Esophagus (tissue), 2 donors: ENCODE measurements around the gene GJB4. TPM values are rescaled to one million over a fixed set of nuclear protein-coding genes. Genes with fewer than 3 reads are reported as not detected.

ENCODE experiments used
- H3K27ac ChIP-seq, 2 donors: one replicate each; pipeline ENCODE4 v1.5.1; 2013; ENCODE audit warnings: low read depth in 2 of 2, mild to moderate bottlenecking in 2 of 2, inconsistent platforms in 1 of 2, low read length in 1 of 2, moderate library complexity in 1 of 2
- H3K27me3 ChIP-seq, 2 donors: one replicate each; pipeline ENCODE4 v1.6.1; 2013; ENCODE audit warnings: low read length in 2 of 2, control low read depth in 1 of 2, mild to moderate bottlenecking in 1 of 2; ENCODE audit not compliant: insufficient read depth in 2 of 2, control insufficient read depth in 1 of 2
- H3K36me3 ChIP-seq, 2 donors: one replicate each; pipeline ENCODE4 v1.6.1; 2013; ENCODE audit warnings: low read length in 1 of 2; ENCODE audit not compliant: control insufficient read depth in 2 of 2, insufficient read depth in 2 of 2
- H3K4me1 ChIP-seq, 2 donors: one replicate each; pipeline ENCODE4 v1.6.1; 2013; ENCODE audit warnings: low read length in 1 of 2; ENCODE audit not compliant: control insufficient read depth in 2 of 2, insufficient read depth in 2 of 2
- H3K4me3 ChIP-seq, 2 donors: one replicate each; pipeline ENCODE4 v1.5.1; 2013; ENCODE audit warnings: low read length in 2 of 2, mild to moderate bottlenecking in 2 of 2, low read depth in 1 of 2, moderate library complexity in 1 of 2
- H3K9me3 ChIP-seq, 2 donors: one replicate each; pipeline ENCODE4 v1.6.1; 2013; ENCODE audit warnings: mild to moderate bottlenecking in 2 of 2, low read depth in 1 of 2, low read length in 1 of 2, moderate library complexity in 1 of 2; ENCODE audit not compliant: control insufficient read depth in 2 of 2, insufficient read depth in 1 of 2
- WGBS, 2 donors: extraction: QIAGEN DNeasy Blood & Tissue Kit; methylation state at CpG; one replicate each; pipeline ENCODE4 v1.1.7; 2013; 5-methylcytosine and 5-hydroxymethylcytosine counted together
- polyA plus RNA-seq, 2 donors: library from polyadenylated mRNA; stranded (reverse); fragments of 200-250 nt; gene quantifications; one replicate each; pipeline ENCODE4 v1.2.3, GENCODE V29; 2013
- donor health status: healthy with polysubstance abuse.
- donor health status: Bipolar disorder and iron deficiency.

Gene GJB4
- polyA plus RNA-seq, 2 donors = 1.7 to 2.3 TPM

DNA sequence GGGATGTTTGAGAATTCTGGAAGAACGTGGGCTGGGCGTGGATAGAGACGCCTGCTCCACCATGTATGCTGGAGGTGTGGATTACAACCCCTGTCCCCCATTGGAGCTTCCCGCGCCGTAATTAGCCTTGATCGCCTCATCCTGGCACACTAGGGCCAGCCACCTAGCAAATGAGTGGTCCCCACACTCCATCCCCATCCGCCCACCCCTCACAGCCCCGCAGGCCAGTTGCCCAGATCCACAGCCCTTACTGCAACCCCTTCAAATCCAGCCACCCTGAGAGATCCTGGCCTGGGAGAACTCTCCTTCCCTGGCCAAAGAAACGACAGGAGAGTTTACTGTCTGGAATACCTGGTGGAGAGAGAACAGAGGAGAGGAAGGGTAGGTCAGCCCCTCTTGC is 32.9 kb downstream of the GJB4 start:
- no peaks in the 10 kb centered on the region for H3K27me3 ChIP-seq
- peaks cover 0 to 2% of the 10 kb centered on the region in 2 donors for H3K9me3 ChIP-seq
- 50 to 54% methylated on average over 10 of the region's 10 CpGs for WGBS, 2 donors
- H3K4me3 ChIP-seq = no peak overlapping the region
- peaks cover 0 to 1% of the 10 kb centered on the region in 2 donors for H3K36me3 ChIP-seq
- peaks cover 0 to 11% of the 10 kb centered on the region in 2 donors for H3K4me1 ChIP-seq
- H3K27ac ChIP-seq = no peak overlapping the region

DNA sequence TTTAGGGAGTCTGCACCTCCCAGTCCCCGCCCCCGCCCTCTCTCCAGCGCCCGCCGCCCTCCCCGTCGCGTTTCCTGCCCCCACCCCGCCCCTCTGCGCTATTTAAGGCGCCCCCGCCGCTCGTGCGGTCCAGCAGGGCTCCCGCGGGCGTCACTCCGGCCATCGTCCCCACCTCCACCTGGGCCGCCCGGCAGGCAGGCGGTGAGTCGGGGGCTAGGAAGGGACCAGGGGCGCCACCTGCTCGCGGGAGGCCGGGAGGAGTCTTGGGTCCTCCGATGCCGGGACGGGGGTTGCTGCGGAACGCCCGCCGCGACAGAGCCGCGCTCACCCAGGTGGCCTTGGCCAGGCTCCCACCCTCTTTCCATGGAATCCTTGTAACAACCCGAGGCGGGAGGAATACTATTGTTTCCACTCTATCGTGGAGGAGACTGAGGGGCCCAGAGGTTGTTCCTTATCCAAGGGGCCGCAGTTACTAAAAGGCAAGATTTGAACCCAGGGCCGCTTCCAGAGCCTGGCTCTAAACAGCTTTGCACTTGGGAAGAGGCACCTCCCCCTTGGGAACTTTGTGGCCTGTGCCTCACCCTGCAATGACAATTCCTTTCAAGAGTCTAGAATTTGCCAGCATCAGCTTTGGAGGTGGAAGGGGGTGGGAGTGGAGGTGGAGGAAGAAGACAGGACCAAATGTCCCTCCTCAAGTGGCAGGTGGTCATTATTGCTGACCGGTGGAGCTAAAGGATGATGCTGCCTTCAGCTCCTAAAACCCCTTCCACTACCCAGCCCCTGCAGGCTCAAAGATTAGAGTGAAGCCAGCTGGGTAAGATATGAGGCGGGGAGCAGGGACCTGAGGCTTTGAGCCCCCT is 33.6 kb downstream of the GJB4 start, which contains the start of gene GJA4:
TSS of gene GJA4 (plus strand) at position 132 of the 860 bp plus-strand sequence. CDS start 1,215 bp downstream, outside the sequence.
- Histone ChIP-seq H3K4me3 (peak within 1 kb of the TSS in 1 of 2 donors; percentile 39), H3K27me3 (no peaks in the 10 kb centered on the region), H3K27ac (peak within 1 kb of the TSS; percentile 1 to 20), H3K4me1 (peaks cover 0 to 11% of the 10 kb centered on the region in 2 donors), H3K36me3 (no peaks in the 10 kb centered on the region), H3K9me3 (peaks cover 0 to 2% of the 10 kb centered on the region in 2 donors)
- WGBS, 2 donors = 9 to 13% methylated on average over 43 to 45 of the region's 45 CpGs

DNA sequence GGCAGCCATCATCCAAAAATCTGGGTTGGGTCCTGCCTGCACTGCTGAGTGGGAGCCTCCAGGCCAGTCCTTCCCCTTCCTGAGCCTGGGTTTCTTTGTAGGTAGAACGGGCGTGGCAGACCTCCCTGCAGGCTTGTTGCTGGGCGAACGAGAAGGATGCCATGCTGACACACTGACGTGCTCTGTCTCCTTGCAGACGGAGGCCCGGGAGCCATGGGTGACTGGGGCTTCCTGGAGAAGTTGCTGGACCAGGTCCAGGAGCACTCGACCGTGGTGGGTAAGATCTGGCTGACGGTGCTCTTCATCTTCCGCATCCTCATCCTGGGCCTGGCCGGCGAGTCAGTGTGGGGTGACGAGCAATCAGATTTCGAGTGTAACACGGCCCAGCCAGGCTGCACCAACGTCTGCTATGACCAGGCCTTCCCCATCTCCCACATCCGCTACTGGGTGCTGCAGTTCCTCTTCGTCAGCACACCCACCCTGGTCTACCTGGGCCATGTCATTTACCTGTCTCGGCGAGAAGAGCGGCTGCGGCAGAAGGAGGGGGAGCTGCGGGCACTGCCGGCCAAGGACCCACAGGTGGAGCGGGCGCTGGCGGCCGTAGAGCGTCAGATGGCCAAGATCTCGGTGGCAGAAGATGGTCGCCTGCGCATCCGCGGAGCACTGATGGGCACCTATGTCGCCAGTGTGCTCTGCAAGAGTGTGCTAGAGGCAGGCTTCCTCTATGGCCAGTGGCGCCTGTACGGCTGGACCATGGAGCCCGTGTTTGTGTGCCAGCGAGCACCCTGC is 34.7 kb downstream of the GJB4 start:
- Histone ChIP-seq H3K27ac (no peak overlapping the region), H3K4me3 (peak overlapping the region in 1 of 2 donors; percentile 13), H3K4me1 (peaks cover 0 to 11% of the 10 kb centered on the region in 2 donors), H3K27me3 (no peaks in the 10 kb centered on the region), H3K36me3 (no peaks in the 10 kb centered on the region), H3K9me3 (peaks cover 0 to 2% of the 10 kb centered on the region in 2 donors)
- 74 to 85% methylated on average over 40 of the region's 40 CpGs for WGBS, 2 donors

DNA sequence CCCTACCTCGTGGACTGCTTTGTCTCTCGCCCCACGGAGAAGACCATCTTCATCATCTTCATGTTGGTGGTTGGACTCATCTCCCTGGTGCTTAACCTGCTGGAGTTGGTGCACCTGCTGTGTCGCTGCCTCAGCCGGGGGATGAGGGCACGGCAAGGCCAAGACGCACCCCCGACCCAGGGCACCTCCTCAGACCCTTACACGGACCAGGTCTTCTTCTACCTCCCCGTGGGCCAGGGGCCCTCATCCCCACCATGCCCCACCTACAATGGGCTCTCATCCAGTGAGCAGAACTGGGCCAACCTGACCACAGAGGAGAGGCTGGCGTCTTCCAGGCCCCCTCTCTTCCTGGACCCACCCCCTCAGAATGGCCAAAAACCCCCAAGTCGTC is 35.2 kb downstream of the GJB4 start:
- no peaks in the 10 kb centered on the region for H3K36me3 ChIP-seq
- H3K9me3 ChIP-seq = peaks cover 0 to 2% of the 10 kb centered on the region in 2 donors
- no peaks in the 10 kb centered on the region for H3K27me3 ChIP-seq
- peaks cover 0 to 11% of the 10 kb centered on the region in 2 donors for H3K4me1 ChIP-seq
- no peak overlapping the region for H3K27ac ChIP-seq
- H3K4me3 ChIP-seq = peak overlapping the region in 1 of 2 donors; percentile 6
- WGBS, 2 donors = 84 to 92% methylated on average over 12 of the region's 12 CpGs

DNA sequence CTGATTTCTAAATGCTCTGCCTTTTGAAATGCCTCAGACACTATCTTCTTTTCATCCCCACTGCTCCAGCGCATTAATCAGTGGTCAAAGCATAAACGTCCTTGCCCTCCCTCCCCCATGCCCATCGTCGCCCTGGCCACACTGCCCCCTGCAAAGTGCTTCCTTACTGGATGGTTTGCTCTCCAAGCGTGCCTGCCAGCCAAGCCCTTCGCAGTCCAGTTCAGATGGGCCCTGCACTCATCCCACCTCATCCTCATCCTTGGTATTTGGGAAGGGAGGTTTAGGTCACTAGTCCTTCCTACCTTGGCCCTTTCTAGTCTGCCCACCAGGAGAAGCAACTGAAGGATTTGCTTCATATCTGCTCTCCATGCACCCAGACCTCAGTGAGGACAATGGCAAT is 36.4 kb downstream of the GJB4 start:
- Histone ChIP-seq H3K27me3 (no peaks in the 10 kb centered on the region), H3K9me3 (peaks cover 0 to 2% of the 10 kb centered on the region in 2 donors), H3K4me1 (peaks cover 0 to 11% of the 10 kb centered on the region in 2 donors), H3K4me3 (no peak overlapping the region), H3K27ac (no peak overlapping the region), H3K36me3 (no peaks in the 10 kb centered on the region)
- 79 to 82% methylated on average over 6 of the region's 6 CpGs for WGBS, 2 donors

DNA sequence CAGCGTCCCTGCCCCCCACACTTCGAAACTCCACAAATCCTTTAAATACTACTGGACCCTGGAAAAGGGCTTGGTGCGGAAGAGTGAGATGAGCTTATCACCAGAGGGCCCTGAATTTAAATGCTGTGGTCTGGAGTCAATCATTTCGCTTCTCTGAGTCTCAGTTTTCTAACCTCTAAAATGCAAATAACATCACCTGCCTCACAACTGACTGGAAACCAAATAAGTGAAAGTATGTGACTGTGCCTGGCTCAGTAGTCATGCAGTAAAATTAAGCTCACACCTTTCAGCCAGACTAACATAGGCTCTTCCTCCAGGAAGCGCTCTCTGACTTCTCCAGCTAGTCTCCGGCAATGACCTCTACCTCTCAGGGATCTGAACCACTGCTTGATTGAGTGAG is 37.5 kb downstream of the GJB4 start:
- 84 to 87% methylated on average over 6 of the region's 6 CpGs for WGBS, 2 donors
- Histone ChIP-seq H3K4me1 (peaks cover 0 to 11% of the 10 kb centered on the region in 2 donors), H3K36me3 (no peaks in the 10 kb centered on the region), H3K27me3 (no peaks in the 10 kb centered on the region), H3K27ac (no peak overlapping the region), H3K4me3 (no peak overlapping the region), H3K9me3 (peaks cover 0 to 2% of the 10 kb centered on the region in 2 donors)

DNA sequence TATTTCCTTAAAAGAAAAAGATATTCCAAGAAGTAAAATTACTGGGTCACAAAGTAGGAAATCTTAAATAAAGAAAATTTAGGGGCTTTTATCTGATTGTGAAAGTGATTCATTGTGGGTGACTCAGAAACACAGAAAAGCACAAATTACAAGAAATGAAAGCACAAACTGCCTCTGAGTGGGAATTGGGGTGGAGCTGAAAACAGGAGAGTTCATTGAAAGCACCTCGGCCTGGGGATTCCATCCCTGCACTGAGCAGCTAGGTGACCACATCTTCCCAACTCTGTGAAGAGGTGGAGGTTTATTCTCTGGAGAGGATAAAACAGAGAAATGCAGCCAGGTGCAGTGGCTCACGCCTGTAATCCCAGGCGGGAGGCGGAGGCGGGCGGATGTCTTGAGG is 40.7 kb downstream of the GJB4 start:
- WGBS, 2 donors = 73 to 84% methylated on average over 5 to 6 of the region's 6 CpGs
- no peak overlapping the region for H3K4me3 ChIP-seq
- H3K4me1 ChIP-seq = no peaks in the 10 kb centered on the region
- H3K27me3 ChIP-seq = no peaks in the 10 kb centered on the region
- H3K36me3 ChIP-seq = no peaks in the 10 kb centered on the region
- no peak overlapping the region for H3K27ac ChIP-seq
- H3K9me3 ChIP-seq = peaks cover 0 to 2% of the 10 kb centered on the region in 2 donors

DNA sequence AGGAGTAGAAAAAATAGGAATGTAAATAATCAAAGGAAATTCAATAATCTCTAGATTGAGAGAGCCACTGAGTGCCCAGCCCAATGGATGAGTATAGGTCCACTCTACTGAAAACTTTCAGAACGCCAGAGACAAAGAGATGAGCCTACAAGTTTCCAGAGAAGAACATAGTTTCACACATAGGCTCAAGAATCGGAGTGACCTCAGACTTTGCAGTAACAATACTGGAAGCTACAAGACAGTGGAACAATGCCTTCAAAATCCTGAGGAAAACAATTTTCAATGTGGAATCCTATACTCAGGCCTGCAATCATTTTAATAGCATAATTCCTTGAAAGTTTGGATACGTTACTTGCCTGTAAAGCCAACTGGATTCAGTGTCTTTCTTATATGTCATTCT is 44.2 kb downstream of the GJB4 start:
- WGBS, 2 donors = 96 to 99% methylated on average over 3 of the region's 3 CpGs
- H3K36me3 ChIP-seq = no peaks in the 10 kb centered on the region
- H3K27ac ChIP-seq = no peak overlapping the region
- no peaks in the 10 kb centered on the region for H3K27me3 ChIP-seq
- H3K9me3 ChIP-seq = no peaks in the 10 kb centered on the region
- H3K4me3 ChIP-seq = no peak overlapping the region
- H3K4me1 ChIP-seq = no peaks in the 10 kb centered on the region

DNA sequence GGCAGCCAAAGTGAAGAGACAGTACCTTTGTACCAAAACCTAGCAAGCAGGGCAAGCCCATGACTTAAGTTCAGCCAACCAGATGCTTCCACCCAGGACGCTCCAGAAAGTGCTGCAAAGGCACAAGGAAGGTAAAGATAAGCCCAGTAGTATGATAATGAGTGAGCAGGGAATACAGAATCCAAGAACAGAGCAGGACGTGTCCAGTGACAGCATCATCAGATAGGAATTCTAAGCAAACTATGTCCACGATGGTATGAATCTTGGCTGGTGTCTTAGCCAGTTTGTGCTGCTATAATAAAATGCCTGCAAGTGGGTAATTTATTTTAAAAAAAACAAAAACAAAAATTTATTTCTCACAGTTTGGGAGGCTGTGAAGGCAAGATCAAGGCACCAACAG is 46.9 kb downstream of the GJB4 start:
- no peak overlapping the region for H3K27ac ChIP-seq
- H3K4me1 ChIP-seq = no peaks in the 10 kb centered on the region
- peaks cover 0 to 3% of the 10 kb centered on the region in 2 donors for H3K9me3 ChIP-seq
- no peaks in the 10 kb centered on the region for H3K27me3 ChIP-seq
- H3K36me3 ChIP-seq = no peaks in the 10 kb centered on the region
- 55 to 64% methylated on average over 3 of the region's 3 CpGs for WGBS, 2 donors
- H3K4me3 ChIP-seq = no peak overlapping the region
